ENCODE results near the gene NTN5.
"Not testable (repeated sequence)": the region's sequence is repeated elsewhere in the genome, so short reads cannot be mapped to it uniquely, and the experiment has no call there.

- not testable (repeated sequence) for TF ChIP-seq CTCF (IDR thresholded peaks at IDR 0.05; ENCODE audit: low read length); EZH2 (IDR thresholded peaks at IDR 0.05; ENCODE audit: borderline replicate concordance, low read length)
These were observed 45.3 kb upstream of the NTN5 start for GRCh38 chr19:48718106-48718505.
